Left renal pelvis (tissue), 4 donors: ENCODE results near the gene IFNK. TPM values are rescaled to one million over a fixed set of nuclear protein-coding genes. Genes with fewer than 3 reads are reported as not detected.

ENCODE experiments used
- DNase-seq, 4 donors: peaks; one replicate each; pipeline ENCODE4 v3.0.0-alpha.2; 2013; ENCODE audit warnings: low read depth in 4 of 4, low spot score in 3 of 4
- polyA plus RNA-seq, 4 donors: library from polyadenylated mRNA; unstranded; fragments of 120-200 nt; gene quantifications; one replicate each; pipeline ENCODE4 v1.2.1, GENCODE V29; 2013; ENCODE audit not compliant: insufficient read length in 4 of 4

Gene IFNK
- polyA plus RNA-seq, 4 donors, result not detected

- DNase-seq, result no peak
Measured at GRCh38 chr9:27572061-27572460, 48.0 kb downstream of the IFNK start.

- DNase-seq, result peak in 3 of 4 donors; percentile 22 to 39 (median 36)
Measured at GRCh38 chr9:27572566-27572917, 48.5 kb downstream of the IFNK start.

- DNase-seq, result peak in 1 of 4 donors; percentile 18
Measured at GRCh38 chr9:27572918-27573633, 49.0 kb downstream of the IFNK start, which contains the start of gene C9orf72. TSS of gene C9orf72 (minus strand) at chr9:27573481. CDS start at chr9:27567120, 6,361 bp downstream.

- peak; percentile 92 to 97 (median 95) for DNase-seq
Measured at GRCh38 chr9:27573634-27574590, 49.8 kb downstream of the IFNK start.

Other genes with a start within 250 kb of the IFNK start
- gene EQTN, start 227.1 kb upstream of the IFNK start, polyA plus RNA-seq, result under 1 TPM in 2 of 4 donors, not detected in 2; 0.30 to 0.40 TPM
- gene MOB3B, start 5.5 kb downstream of the IFNK start, polyA plus RNA-seq, result 10 to 100 TPM in 3 of 4 donors, 1 to 10 TPM in 1; 4.9 to 27.1 (median 23.4) TPM
- 10 to 100 TPM in 3 of 4 donors, 1 to 10 TPM in 1; 8.9 to 24.6 (median 21.9) TPM for gene C9orf72, start 49.2 kb downstream of the IFNK start, polyA plus RNA-seq